HG02981 (cell line): ENCODE measurements around the gene ASTL.
"Not testable (repeated sequence)": the region's sequence is repeated elsewhere in the genome, so short reads cannot be mapped to it uniquely, and the experiment has no call there.

Experiments
- ATAC-seq: cut with Tn5 transposase; IDR thresholded peaks from one replicate; pipeline ENCODE4 v1.9.1; 2021; ENCODE audit warnings: mild to moderate bottlenecking, moderate library complexity; ENCODE audit not compliant: unreplicated experiment

Gene ASTL

DNA sequence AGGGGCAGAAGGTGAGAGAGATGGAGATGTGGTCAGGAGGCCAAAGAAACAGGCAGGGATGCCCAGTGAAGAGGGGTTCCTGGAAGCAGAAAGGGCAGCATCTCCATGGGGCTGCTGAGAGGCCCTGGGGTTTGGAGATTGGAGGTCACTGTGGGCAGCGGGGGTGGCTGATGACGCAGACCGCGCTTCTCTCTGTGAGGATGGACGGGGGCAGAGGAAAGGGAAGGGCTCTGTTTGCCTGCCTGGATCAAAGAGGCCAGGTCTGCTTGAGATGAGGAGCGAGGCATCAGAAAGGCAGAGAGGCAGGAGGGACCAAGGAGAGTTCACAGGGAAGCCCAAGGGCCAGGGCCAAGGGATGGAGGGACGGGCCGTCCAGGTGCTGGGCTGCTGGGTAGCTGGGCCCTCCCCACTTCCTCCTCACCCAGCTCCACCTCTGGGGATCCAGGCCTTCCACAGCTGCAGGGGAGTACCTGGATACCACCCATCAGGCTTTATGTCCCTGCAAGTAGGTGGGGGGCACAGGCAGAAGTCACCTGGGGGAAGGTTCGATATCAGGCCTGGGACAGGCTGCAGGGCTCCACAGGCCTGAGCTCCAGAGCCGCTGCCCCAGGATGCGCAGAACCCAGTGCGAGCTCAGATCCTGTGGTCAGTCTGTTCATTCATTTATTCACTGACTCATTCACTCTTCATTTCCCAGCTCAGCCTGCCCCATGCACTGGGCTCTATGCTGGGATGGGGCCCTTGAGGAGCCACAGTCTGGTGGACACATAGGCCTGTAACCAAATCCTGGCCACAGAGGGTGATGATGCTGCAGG, 52.6 kb downstream of the ASTL start:
- no peak for ATAC-seq

GRCh38 chr2:96084858-96085518, 53.3 kb downstream of the ASTL start:
- ATAC-seq = not testable (repeated sequence)

GRCh38 chr2:96083989-96084857, 54.1 kb downstream of the ASTL start:
- no peak for ATAC-seq

- ATAC-seq = no peak
Measured at GRCh38 chr2:96083064-96083939, 55.0 kb downstream of the ASTL start.

GRCh38 chr2:96082211-96083063, 55.9 kb downstream of the ASTL start:
- no peak for ATAC-seq

- ATAC-seq = no peak
Measured at GRCh38 chr2:96081042-96081441, 57.3 kb downstream of the ASTL start.

- ATAC-seq = no peak
Measured at GRCh38 chr2:96075199-96075771, 63.0 kb downstream of the ASTL start.

DNA sequence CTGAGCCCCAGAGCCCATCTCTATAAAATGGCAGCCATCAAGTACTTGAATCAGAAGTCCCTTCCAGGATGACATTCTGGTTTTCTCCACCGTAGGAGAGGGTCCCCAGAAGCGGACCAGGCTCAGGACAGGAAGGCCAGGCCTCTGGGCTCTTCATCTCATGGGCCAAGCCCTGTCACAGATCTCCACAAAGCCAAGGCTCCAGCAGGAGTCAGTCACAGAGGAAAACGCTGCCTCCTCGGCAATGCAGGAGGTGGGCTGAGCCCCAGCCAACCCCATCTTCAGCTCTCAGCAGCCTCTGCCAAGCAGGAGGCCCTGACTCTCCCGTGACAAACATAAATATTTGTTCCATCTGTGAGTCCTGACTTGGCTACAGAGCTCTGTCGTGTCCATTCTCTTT, 64.1 kb downstream of the ASTL start:
- ATAC-seq = no peak

GRCh38 chr2:96073170-96073775, 65.0 kb downstream of the ASTL start:
- ATAC-seq = no peak
